Stimulated activated CD4-positive, alpha-beta T cell treated with anti-CD3 and anti-CD28 coated beads, Interleukin-2, amount 100 ng/mL, for 48 hours (primary cell): Measurements from ENCODE around the gene PPFIA2.

Experiments used
- DNase-seq, 2 donors: peaks; one replicate each; pipeline ENCODE4 v3.0.0-alpha.2; 2020

PPFIA2 gene

GRCh38 chr12:81417056-81417455 is 342.1 kb downstream of the PPFIA2 start:
- no peak for DNase-seq

- no peak for DNase-seq
Measured at GRCh38 chr12:81416571-81416970, 342.6 kb downstream of the PPFIA2 start.

DNA sequence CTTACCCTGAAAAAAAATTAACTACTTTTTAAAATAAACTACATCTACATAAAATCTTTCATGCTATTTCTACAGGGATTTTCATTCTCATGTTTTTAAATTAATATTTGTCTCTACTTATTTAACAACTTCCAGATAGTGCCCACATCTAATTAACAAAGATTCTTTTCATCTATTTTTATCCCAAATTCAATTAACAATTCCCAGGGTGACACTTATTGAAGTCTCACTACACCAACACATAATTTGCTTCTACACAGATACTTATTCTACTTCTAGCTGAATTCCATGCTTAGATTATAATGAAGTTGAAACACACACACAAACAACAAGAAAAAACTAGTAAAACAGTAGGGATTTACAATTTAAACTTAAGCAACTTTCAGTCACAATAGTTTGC is 344.7 kb downstream of the PPFIA2 start:
- no peak for DNase-seq

DNA sequence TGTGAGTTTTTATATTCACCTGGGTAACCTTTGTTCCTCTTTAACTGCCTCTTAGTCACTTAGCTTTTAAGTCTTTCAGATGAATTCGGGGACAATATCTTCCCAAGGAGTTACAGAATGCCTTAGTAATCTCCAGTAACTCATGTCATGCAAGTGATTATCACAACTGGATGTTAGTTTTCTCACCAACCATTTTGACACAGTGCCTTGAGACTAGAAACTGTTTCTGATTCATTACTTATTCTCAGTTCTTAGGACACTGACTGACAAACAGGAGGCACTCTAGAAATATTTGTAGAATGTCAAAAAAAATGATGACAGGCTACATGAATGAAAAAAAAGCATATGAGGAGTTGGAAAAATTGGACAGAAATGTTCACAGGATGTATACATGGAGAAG is 346.2 kb downstream of the PPFIA2 start:
- no peak for DNase-seq

- DNase-seq = no peak
Measured at GRCh38 chr12:81403348-81403747, 355.8 kb downstream of the PPFIA2 start.

- DNase-seq = no peak
Measured at GRCh38 chr12:81401241-81401640, 357.9 kb downstream of the PPFIA2 start.

DNA sequence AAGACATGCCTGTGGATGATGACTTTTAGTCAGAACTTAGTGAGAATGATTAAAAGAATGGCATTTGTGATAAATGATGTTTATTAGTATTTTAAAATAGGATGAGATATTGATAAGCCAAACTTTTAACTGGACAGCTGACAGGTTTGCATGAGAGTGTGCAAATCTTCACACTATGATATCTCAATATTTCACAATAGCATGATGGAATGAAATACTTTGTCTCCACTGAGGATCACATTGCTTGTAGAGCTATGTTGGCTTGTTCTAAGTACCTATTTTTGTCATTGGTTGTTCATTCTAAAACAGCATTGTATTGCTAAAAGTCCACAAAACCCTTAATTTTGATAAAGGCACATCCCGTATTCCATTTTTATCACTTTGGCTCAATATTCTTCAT is 359.1 kb downstream of the PPFIA2 start:
- no peak for DNase-seq

- no peak for DNase-seq
Measured at GRCh38 chr12:81395431-81395830, 363.7 kb downstream of the PPFIA2 start.

- DNase-seq = no peak
Measured at GRCh38 chr12:81389550-81390099, 369.5 kb downstream of the PPFIA2 start.

DNA sequence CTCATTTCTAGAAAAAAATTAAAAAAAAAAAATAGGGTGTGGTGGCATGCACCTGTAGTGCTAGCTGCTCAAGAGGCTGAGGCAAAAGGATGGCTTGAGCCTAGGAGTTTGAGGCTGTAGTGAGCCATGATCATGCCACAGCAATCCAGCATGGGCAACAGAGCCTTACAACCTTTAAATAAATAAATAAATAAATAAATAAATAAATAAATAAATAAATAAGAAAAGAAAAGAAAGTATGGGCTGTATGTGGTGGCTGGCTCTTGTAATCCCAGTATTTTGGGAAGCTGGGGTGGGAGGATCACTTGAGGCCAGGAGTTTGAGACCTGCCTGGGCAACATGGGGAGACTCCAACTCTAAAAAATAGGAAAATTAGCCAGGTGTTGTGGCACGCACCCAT is 373.0 kb downstream of the PPFIA2 start:
- DNase-seq = no peak

GRCh38 chr12:81381951-81382350 is 377.2 kb downstream of the PPFIA2 start:
- no peak for DNase-seq

- DNase-seq = no peak
Measured at GRCh38 chr12:81378601-81379285, 380.4 kb downstream of the PPFIA2 start.

- no peak for DNase-seq
Measured at GRCh38 chr12:81377771-81378170, 381.4 kb downstream of the PPFIA2 start.

- DNase-seq = no peak
Measured at GRCh38 chr12:81375969-81376368, 383.2 kb downstream of the PPFIA2 start.

DNA sequence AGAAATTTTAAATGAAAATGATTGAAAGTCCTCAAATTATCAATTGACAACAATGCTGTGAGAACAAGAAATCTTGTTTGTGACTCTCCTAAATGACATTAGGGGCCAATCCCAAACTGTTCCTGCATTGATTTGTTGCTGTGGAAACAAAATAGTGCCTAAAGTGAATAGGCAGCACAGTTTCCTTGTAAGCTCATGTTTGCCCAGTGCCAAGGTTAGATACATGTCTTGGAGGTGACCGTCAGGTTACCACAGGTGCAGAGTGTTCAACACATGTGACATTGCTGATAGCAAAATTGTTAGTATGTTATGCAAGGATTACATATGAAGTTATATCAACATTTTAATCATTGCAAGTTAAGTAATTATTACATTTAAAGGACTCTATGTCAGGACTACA is 388.7 kb downstream of the PPFIA2 start:
- DNase-seq = no peak

GRCh38 chr12:81369175-81369574 is 390.0 kb downstream of the PPFIA2 start:
- no peak for DNase-seq

GRCh38 chr12:81365284-81365683 is 393.9 kb downstream of the PPFIA2 start:
- no peak for DNase-seq

DNA sequence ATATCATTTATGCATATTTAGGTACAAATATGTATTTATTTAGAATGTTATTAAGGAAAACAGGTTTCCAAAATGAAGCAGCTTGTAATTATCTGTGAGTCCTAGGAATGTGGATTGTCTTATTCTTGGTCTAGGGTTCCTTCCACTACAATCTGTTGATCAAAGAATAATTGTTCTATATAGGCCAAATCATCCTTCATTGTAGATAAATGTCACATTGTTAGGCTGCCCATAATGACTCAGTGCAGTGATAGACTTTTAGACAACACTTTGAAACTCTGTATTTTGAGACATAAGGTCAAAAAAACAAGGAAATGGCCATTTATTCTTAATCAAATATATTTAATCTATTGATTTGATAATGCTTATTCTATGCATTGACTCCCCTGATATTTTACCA is 398.2 kb downstream of the PPFIA2 start:
- no peak for DNase-seq

DNA sequence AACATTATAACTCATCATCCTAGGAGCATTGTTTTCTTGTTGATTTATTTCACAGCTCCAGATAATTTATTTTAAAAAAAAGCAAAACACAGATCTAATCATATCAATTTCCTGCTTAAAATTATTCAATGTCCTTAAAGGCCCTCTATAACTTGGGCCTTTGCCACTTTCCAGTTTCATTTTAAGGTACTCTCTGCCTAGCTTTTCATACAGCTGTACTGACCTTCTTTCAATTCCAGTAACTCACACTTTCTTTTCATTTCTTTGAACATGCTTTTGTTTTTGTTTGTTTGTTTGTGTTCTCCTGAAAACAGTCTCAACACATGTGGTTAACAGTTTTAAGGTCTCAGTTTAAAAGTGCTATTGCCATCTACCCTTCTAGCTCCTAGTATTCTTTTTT is 399.4 kb downstream of the PPFIA2 start:
- DNase-seq = no peak

DNA sequence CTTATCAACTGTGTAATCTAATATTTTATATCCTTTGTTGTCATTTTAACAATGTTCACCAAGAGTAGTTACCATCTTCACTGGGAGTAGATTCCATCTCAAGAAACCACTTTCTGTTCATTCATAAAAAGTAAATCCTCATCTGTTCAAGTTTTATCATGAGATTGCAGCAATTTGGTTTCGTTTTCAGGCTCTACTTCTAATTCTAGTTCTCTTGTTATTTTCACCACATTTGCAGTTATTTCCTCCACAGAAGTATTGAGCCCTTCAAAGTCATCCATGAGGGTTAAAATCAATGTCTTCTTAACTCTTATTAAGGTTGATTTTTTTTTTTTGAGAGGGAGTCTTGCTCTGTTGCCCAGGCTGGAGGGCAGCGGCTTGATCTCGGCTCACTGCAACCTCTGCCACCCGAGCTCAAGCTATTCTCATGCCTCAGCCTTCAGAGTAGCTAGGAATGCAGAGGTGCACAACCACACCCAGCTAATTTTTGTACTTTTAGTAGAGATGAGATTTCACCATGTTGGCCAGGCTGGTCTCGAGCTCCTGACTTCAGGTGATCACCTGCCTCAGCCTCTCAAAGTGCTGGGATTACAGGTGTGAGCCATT is 404.7 kb downstream of the PPFIA2 start:
- no peak for DNase-seq

- no peak for DNase-seq
Measured at GRCh38 chr12:81350309-81350708, 408.8 kb downstream of the PPFIA2 start.

DNA sequence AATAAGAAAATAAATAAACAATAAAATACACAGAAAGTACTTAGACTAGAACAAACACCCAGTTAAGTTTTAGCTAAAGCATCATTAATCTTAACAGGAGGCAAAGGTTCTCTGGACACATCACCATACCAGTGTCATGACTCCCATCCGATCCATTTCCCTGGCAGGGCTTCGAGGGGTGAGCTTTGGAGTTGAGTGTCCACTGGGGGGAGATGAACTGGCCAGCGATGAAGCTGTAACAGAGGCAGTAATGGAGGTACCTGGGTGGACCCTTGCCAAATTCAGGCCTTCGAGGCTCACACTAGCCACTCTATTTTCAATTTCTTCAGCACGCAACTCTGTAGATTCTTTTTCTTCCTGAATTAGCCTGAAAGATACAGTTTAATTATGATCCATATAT is 411.7 kb downstream of the PPFIA2 start:
- no peak for DNase-seq

- no peak for DNase-seq
Measured at GRCh38 chr12:81340910-81341309, 418.2 kb downstream of the PPFIA2 start.

DNA sequence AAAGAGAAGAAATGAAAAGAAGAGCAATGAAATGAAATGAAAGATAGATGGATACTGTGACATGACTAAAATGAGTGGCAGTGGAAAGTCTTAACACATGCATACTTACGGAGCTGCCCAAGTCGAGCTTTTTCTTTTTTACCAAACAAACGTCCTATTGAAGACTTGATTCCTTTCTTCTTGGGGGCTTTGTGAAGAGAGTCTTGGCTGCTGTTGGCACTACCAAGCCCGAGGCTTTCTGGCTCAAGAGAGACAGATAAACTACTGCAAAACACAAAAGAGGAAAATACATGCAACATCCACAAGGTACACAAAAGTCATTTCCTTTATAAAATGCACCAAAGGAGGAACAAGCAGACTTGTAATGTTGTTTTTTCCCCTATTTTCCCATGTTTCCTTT is 420.1 kb downstream of the PPFIA2 start:
- no peak for DNase-seq

- DNase-seq = no peak
Measured at GRCh38 chr12:81337886-81338285, 421.3 kb downstream of the PPFIA2 start.
